H1 (cell line): ENCODE results near the gene DCUN1D2. TPM values are rescaled to one million over a fixed set of nuclear protein-coding genes. Genes with fewer than 3 reads are reported as not detected.

Experiments used
- CTCF ChIA-PET: fragments of 300-600 bp; sonication (Branson Sonifier 250); formaldehyde crosslinking; loops from one replicate; lab custom pipeline; 2021; ENCODE audit not compliant: partially characterized antibody; lab: Charles Lee
- POLR2A ChIA-PET: fragments of 300-600 bp; sonication (Branson Sonifier 250); formaldehyde crosslinking; loops from one replicate; lab custom pipeline; 2021; ENCODE audit warnings: inconsistent platforms; ENCODE audit not compliant: partially characterized antibody; lab: Charles Lee
- DNase-seq, 2 experiments: peaks; one replicate each; pipeline versions ENCODE4 v3.0.0 to v3.0.0-alpha.2; 2010 to 2022; ENCODE audit warnings: low spot score in 2 of 2, low read depth in 1 of 2, mixed read lengths in 1 of 2
- FAIRE-seq: peaks from 2 replicates; lab custom pipeline; 2011; peaks lifted over from hg19 to GRCh38; lab: Jason Lieb, UNC
- H2AFZ ChIP-seq: 2 replicates; pipeline ENCODE4 v1.8.1; 2012; ENCODE audit warnings: low read length, inconsistent platforms
- H2AK5ac ChIP-seq: 2 replicates; pipeline ENCODE4 v1.6.1; 2013; ENCODE audit warnings: low read depth, low read length
- H2BK120ac ChIP-seq: replicated peaks from 2 replicates; pipeline ENCODE3; 2013; ENCODE audit warnings: low read depth, low read length, inconsistent platforms
- H2BK12ac ChIP-seq: 2 replicates; pipeline ENCODE4 v1.6.1; 2013; ENCODE audit warnings: low read depth, low read length
- H2BK15ac ChIP-seq: 2 replicates; pipeline ENCODE4 v1.6.1; 2013; ENCODE audit warnings: low read length
- H2BK20ac ChIP-seq: 2 replicates; pipeline ENCODE4 v1.6.1; 2013; ENCODE audit warnings: low read length
- H2BK5ac ChIP-seq: 2 replicates; pipeline ENCODE4 v1.6.1; 2013; ENCODE audit warnings: low read depth, low read length
- H3K14ac ChIP-seq: 2 replicates; pipeline ENCODE4 v1.6.1; 2013; ENCODE audit warnings: inconsistent platforms; ENCODE audit not compliant: insufficient read length
- H3K18ac ChIP-seq: 2 replicates; pipeline ENCODE4 v1.6.1; 2013; ENCODE audit warnings: low read length; ENCODE audit errors: extremely low read depth
- H3K23ac ChIP-seq: 2 replicates; pipeline ENCODE4 v1.6.1; 2013; ENCODE audit warnings: inconsistent platforms; ENCODE audit not compliant: insufficient read length
- H3K23me2 ChIP-seq: 2 replicates; pipeline ENCODE4 v1.6.1; 2013; ENCODE audit warnings: low read depth, low read length
- H3K27ac ChIP-seq: 2 replicates; pipeline ENCODE4 v1.6.1; 2011; ENCODE audit warnings: low read depth, low read length, inconsistent platforms
- H3K27me3 ChIP-seq, 4 experiments: replicated peaks in 1 of 4; 1 replicate in 1 of 4; 2 replicates in 3 of 4; pipeline versions ENCODE4 v1.6.1 to v1.8.1; 2011 to 2013; ENCODE audit warnings: low read length in 3 of 4, mild to moderate bottlenecking in 3 of 4, inconsistent platforms in 2 of 4, mixed read lengths in 2 of 4, moderate library complexity in 1 of 4; ENCODE audit not compliant: control insufficient read depth in 3 of 4, insufficient read depth in 3 of 4; ENCODE audit errors: extremely low read depth in 1 of 4
- H3K36me3 ChIP-seq, 4 experiments: 2 replicates each; pipeline versions ENCODE4 v1.6.1 to v1.8.1; 2011 to 2013; ENCODE audit warnings: mild to moderate bottlenecking in 4 of 4, low read length in 3 of 4, moderate library complexity in 2 of 4, control low read depth in 1 of 4, inconsistent platforms in 1 of 4; ENCODE audit not compliant: insufficient read depth in 4 of 4, control insufficient read depth in 2 of 4
- H3K4ac ChIP-seq: replicated peaks from 2 replicates; pipeline ENCODE3; 2013; ENCODE audit warnings: low read length, low read depth, mixed read lengths, inconsistent platforms; ENCODE audit not compliant: insufficient read length
- H3K4me1 ChIP-seq, 4 experiments: replicated peaks in 1 of 4; 1 replicate in 1 of 4; 2 replicates in 3 of 4; pipeline versions ENCODE4 v1.6.1 to v1.8.1; 2011 to 2013; ENCODE audit warnings: low read length in 3 of 4, inconsistent platforms in 2 of 4, mixed read lengths in 1 of 4; ENCODE audit not compliant: insufficient read depth in 4 of 4, control insufficient read depth in 3 of 4
- H3K4me2 ChIP-seq, 2 experiments: 2 replicates each; pipeline versions ENCODE4 v1.6.1 to v1.8.1; 2011 to 2013; ENCODE audit warnings: low read depth in 2 of 2, low read length in 2 of 2, control low read depth in 1 of 2, inconsistent platforms in 1 of 2, mild to moderate bottlenecking in 1 of 2; ENCODE audit not compliant: insufficient read depth in 1 of 2
- H3K4me3 ChIP-seq, 4 experiments: fragments of 200-600, 300-600 bp in 1 of 4; sonication (generic), shearing (Covaris generic), sonication (Bioruptor Twin) in 1 of 4; 2 replicates each; pipeline versions ENCODE4 v1.5.1 to v1.8.1; 2011 to 2016; ENCODE audit warnings: low read length in 4 of 4, low read depth in 3 of 4, control low read depth in 2 of 4, inconsistent platforms in 2 of 4, mild to moderate bottlenecking in 2 of 4, mixed read lengths in 1 of 4, moderate library complexity in 1 of 4; ENCODE audit not compliant: insufficient read depth in 2 of 4; ENCODE audit errors: extremely low read depth in 1 of 4
- H3K56ac ChIP-seq: replicated peaks from 2 replicates; pipeline ENCODE3; 2013; ENCODE audit warnings: low read depth, mild to moderate bottlenecking, mixed read lengths, low read length, inconsistent platforms; ENCODE audit not compliant: insufficient read length
- H3K79me1 ChIP-seq: 2 replicates; pipeline ENCODE4 v1.6.1; 2013; ENCODE audit warnings: low read depth, low read length, control low read depth
- H3K79me2 ChIP-seq, 2 experiments: 2 replicates each; pipeline versions ENCODE4 v1.6.1 to v1.8.1; 2012 to 2013; ENCODE audit warnings: low read length in 2 of 2, mild to moderate bottlenecking in 2 of 2, inconsistent platforms in 1 of 2; ENCODE audit not compliant: insufficient read depth in 2 of 2, control insufficient read depth in 1 of 2
- H3K9ac ChIP-seq, 4 experiments: replicated peaks in 1 of 4; 1 replicate in 1 of 4; 2 replicates in 3 of 4; pipeline versions ENCODE4 v1.6.1 to v1.8.1; 2011 to 2013; ENCODE audit warnings: low read depth in 3 of 4, low read length in 3 of 4, control low read depth in 2 of 4, mild to moderate bottlenecking in 2 of 4, moderate library complexity in 2 of 4, inconsistent platforms in 1 of 4; ENCODE audit errors: extremely low read depth in 1 of 4
- H3K9me3 ChIP-seq, 2 experiments: 2 replicates each; pipeline versions ENCODE4 v1.6.1 to v1.8.1; 2012 to 2013; ENCODE audit warnings: mild to moderate bottlenecking in 2 of 2, moderate library complexity in 2 of 2, control low read depth in 1 of 2, inconsistent platforms in 1 of 2, low read depth in 1 of 2, low read length in 1 of 2, mixed read lengths in 1 of 2; ENCODE audit not compliant: insufficient read depth in 2 of 2
- H4K20me1 ChIP-seq, 2 experiments: replicated peaks in 1 of 2; 2 replicates each; pipeline versions ENCODE3 to v1.8.1; 2011 to 2013; ENCODE audit warnings: inconsistent platforms in 2 of 2, low read length in 2 of 2, mild to moderate bottlenecking in 1 of 2; ENCODE audit not compliant: insufficient read depth in 2 of 2, control insufficient read depth in 1 of 2
- H4K5ac ChIP-seq: 2 replicates; pipeline ENCODE4 v1.6.1; 2013; ENCODE audit warnings: low read length, low read depth, mixed read lengths, inconsistent platforms; ENCODE audit not compliant: insufficient read length
- H4K8ac ChIP-seq: 2 replicates; pipeline ENCODE4 v1.8.0; 2013; ENCODE audit warnings: mild to moderate bottlenecking, moderate library complexity, low read length, inconsistent platforms; ENCODE audit not compliant: insufficient read depth; ENCODE audit errors: extremely low read depth
- H4K91ac ChIP-seq: replicated peaks from 2 replicates; pipeline ENCODE3; 2013; ENCODE audit warnings: low read length, mixed read lengths, inconsistent platforms; ENCODE audit not compliant: insufficient read length
- CHD1 ChIP-seq: IDR thresholded peaks from 2 replicates; pipeline ENCODE4 v1.6.1; 2012; ENCODE audit warnings: low read depth, low read length, improper control_type of control experiment
- MAX ChIP-seq: IDR thresholded peaks from 2 replicates; pipeline ENCODE4 v1.6.1; 2012; ENCODE audit warnings: inconsistent platforms
- TBP ChIP-seq: IDR thresholded peaks from 2 replicates; pipeline ENCODE4 v1.6.1; 2011; ENCODE audit warnings: low read depth, low read length, improper control_type of control experiment
- WGBS, 2 experiments: shearing (Covaris generic) in 1 of 2; methylation state at CpG; one replicate each; pipeline versions ENCODE4 v1.1.6 to v1.1.7; 2013 to 2015; ENCODE audit warnings: low lambda C conversion rate in 2 of 2, mixed read lengths in 2 of 2, inconsistent platforms in 1 of 2, low coverage in 1 of 2, missing lambda C conversion rate in 1 of 2; ENCODE audit not compliant: insufficient replicate concordance in 2 of 2, insufficient coverage in 1 of 2, insufficient read length in 1 of 2; ENCODE audit errors: extremely low coverage in 1 of 2, missing lambda C conversion rate in 1 of 2; 5-methylcytosine and 5-hydroxymethylcytosine counted together
- polyA plus RNA-seq, 7 experiments: library from polyadenylated mRNA; depleted of rRNA in 3 of 7; stranded (reverse) in 5 of 7; unstranded in 2 of 7; fragments of >200 nt in 5 of 7; fragments of 200-250 nt in 2 of 7; gene quantifications; 1 replicate in 5 of 7; 2 replicates in 1 of 7; 4 replicates in 1 of 7; pipeline versions ENCODE4 v1.2.1 to v1.2.3, GENCODE V29; 2011 to 2013; ENCODE audit warnings: missing spikeins in 2 of 7, mixed read lengths in 2 of 7
- total RNA-seq: library from RNA; stranded (reverse); fragmentation: NEBNext Ultra II Directional; extraction: Animal tissue kit (Norgen Biotek cat#: 25700); gene quantifications from 2 replicates; pipeline ENCODE4 v1.2.1, GENCODE V29; 2021

DCUN1D2 gene
- total and polyA plus RNA-seq, 2 of the 8 experiments (the other 6 are each of a cell fraction or from before 2014, with no cell fraction given): 19.5 to 35.3 TPM

- H3K9me3 ChIP-seq: no peaks in the 10 kb centered on the region
- H3K23me2 ChIP-seq: no peaks in the 10 kb centered on the region; the same call in 1 of the 2 replicates
- H3K56ac ChIP-seq: no peak overlapping the region
- H3K27me3 ChIP-seq: no peaks in the 10 kb centered on the region
- ChIA-PET CTCF (interaction anchor here (0.8 to 1.7 kb wide), 7 partner anchors 12 to 52 kb away, joined by 3 to 6 read pairs (median 3); no protein-coding TSS in a partner anchor), POLR2A (interaction anchor here (0.6 to 2.2 kb wide), 6 partner anchors 8 to 24 kb away, joined by 3 to 10 read pairs (median 4); partner anchors contain the start of gene DCUN1D2)
- no peaks in the 10 kb centered on the region; a peak in 1 of 4 replicates for H3K79me2 ChIP-seq
- WGBS, 2 experiments: 95% methylated on average over 16 of the region's 17 CpGs; no CpG with 5 or more reads in 1 of the 2 experiments
- no peak overlapping the region for H2BK15ac ChIP-seq
- H2AK5ac ChIP-seq: no peak overlapping the region
- no peak overlapping the region for H2BK12ac ChIP-seq
- H3K4me1 ChIP-seq: no peaks in the 10 kb centered on the region
- H2BK5ac ChIP-seq: no peak overlapping the region; the same call in 1 of the 2 replicates
- peaks cover 3% of the 10 kb centered on the region for H3K79me1 ChIP-seq
- H4K20me1 ChIP-seq: peaks cover 0 to 14% of the 10 kb centered on the region in 2 experiments
- FAIRE-seq: no peak
- H2BK120ac ChIP-seq: no peak overlapping the region
- H3K36me3 ChIP-seq: peaks cover 4 to 40% (median 25%) of the 10 kb centered on the region in 4 experiments; a peak in 7 of 8 replicates
- H3K14ac ChIP-seq: no peak overlapping the region
- no peak overlapping the region for H3K4me2 ChIP-seq
- H3K4ac ChIP-seq: no peak overlapping the region
- H3K9ac ChIP-seq: no peak overlapping the region
- no peak overlapping the region for H3K4me3 ChIP-seq
- H2BK20ac ChIP-seq: no peak overlapping the region
- no peak overlapping the region for H2AFZ ChIP-seq
- no peak overlapping the region for H3K23ac ChIP-seq
- H4K91ac ChIP-seq: no peak overlapping the region
- no peak overlapping the region for H3K18ac ChIP-seq
- H3K27ac ChIP-seq: no peak overlapping the region
- DNase-seq: no peak
- TF ChIP-seq MAX: no peak
- TF ChIP-seq CHD1: no peak
- no peak for TF ChIP-seq TBP
- no peak overlapping the region for H4K5ac ChIP-seq
- H4K8ac ChIP-seq: no peak overlapping the region
Observed at GRCh38 chr13:113508521-113509254, 18.2 kb upstream of the DCUN1D2 start.
